GM23248 (cell line): Measurements from ENCODE around the gene ATG7.

Experiments
- EZH2 ChIP-seq: fragments of 200-600 bp; sonication (generic); IDR thresholded peaks from 2 replicates; pipeline ENCODE4 v1.6.1; 2018; ENCODE audit warnings: antibody characterized with exemption, mild to moderate bottlenecking; ENCODE audit not compliant: insufficient read depth, poor library complexity, severe bottlenecking
- EZH2phosphoT487 ChIP-seq: fragments of 200-600 bp; sonication (generic); IDR thresholded peaks from 2 replicates; pipeline ENCODE4 v1.6.1; 2018; ENCODE audit warnings: antibody characterized with exemption, moderate library complexity, mild to moderate bottlenecking, low read depth; ENCODE audit not compliant: insufficient read depth

DNA sequence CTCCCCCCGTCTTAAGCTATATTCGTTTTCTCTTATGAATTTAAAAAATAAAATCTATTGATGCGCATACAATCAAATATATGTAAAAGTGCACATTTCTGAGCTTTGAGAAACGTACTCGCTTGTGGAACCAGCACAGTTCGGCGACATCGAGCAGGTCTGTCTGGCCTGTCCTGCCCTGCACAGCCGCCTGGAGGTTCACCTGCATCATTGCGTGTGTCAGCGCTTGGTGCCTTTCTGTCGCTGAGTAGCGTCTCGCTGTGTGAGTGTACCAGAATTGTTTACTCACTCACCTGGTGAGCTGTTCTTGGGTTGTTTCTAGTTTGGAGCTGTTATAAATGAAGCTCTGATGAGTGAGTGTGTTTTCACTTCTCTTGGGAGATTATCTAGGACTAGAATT is 267.5 kb downstream of the ATG7 start:
- TF ChIP-seq EZH2 (no peak), EZH2phosphoT487 (no peak)
